Effector memory CD4-positive, alpha-beta T cell (primary cell): ENCODE measurements around the gene ADAP1.

ENCODE experiments used
- DNase-seq, 3 donors: peaks; one replicate each; pipeline ENCODE4 v3.0.0-alpha.2; 2020
- H3K27ac ChIP-seq: 2 replicates; pipeline ENCODE4 v1.7.0; 2013; ENCODE audit warnings: mild to moderate bottlenecking, low read length, moderate library complexity; ENCODE audit not compliant: insufficient read depth, poor library complexity, severe bottlenecking
- H3K27me3 ChIP-seq: replicated peaks from 2 replicates; pipeline ENCODE4 v1.7.0; 2013; ENCODE audit warnings: mild to moderate bottlenecking, low read length; ENCODE audit not compliant: insufficient read depth, control insufficient read depth, poor library complexity, severe bottlenecking
- H3K36me3 ChIP-seq: 2 replicates; pipeline ENCODE4 v1.7.0; 2013; ENCODE audit warnings: mild to moderate bottlenecking, low read length, moderate library complexity; ENCODE audit not compliant: control insufficient read depth, insufficient read depth
- H3K4me1 ChIP-seq: 2 replicates; pipeline ENCODE4 v1.7.0; 2013; ENCODE audit warnings: low read length, mild to moderate bottlenecking; ENCODE audit not compliant: control insufficient read depth, insufficient read depth, poor library complexity, severe bottlenecking
- H3K4me3 ChIP-seq: 2 replicates; pipeline ENCODE4 v1.7.0; 2013; ENCODE audit warnings: low read length, low read depth, mild to moderate bottlenecking; ENCODE audit not compliant: insufficient read depth, poor library complexity, severe bottlenecking
- H3K9me3 ChIP-seq: 2 replicates; pipeline ENCODE4 v1.7.0; 2013; ENCODE audit warnings: mild to moderate bottlenecking, low read length, moderate library complexity; ENCODE audit not compliant: control insufficient read depth

ADAP1 gene

GRCh38 chr7:973312-973711, 18.8 kb upstream of the ADAP1 start:
- no peak overlapping the region for H3K4me3 ChIP-seq
- H3K27ac ChIP-seq: no peak overlapping the region
- H3K27me3 ChIP-seq: no peaks in the 10 kb centered on the region
- no peak for DNase-seq
- H3K9me3 ChIP-seq: no peaks in the 10 kb centered on the region
- peaks cover 22% of the 10 kb centered on the region for H3K4me1 ChIP-seq
- H3K36me3 ChIP-seq: peaks cover 37% of the 10 kb centered on the region

GRCh38 chr7:972676-973309, 18.3 kb upstream of the ADAP1 start:
- H3K27ac ChIP-seq: no peak overlapping the region
- no peak overlapping the region for H3K4me3 ChIP-seq
- H3K36me3 ChIP-seq: peaks cover 43% of the 10 kb centered on the region
- peaks cover 22% of the 10 kb centered on the region for H3K4me1 ChIP-seq
- no peak for DNase-seq
- H3K27me3 ChIP-seq: no peaks in the 10 kb centered on the region
- no peaks in the 10 kb centered on the region for H3K9me3 ChIP-seq

GRCh38 chr7:972110-972509, 17.6 kb upstream of the ADAP1 start:
- Histone ChIP-seq H3K27ac (no peak overlapping the region), H3K36me3 (peaks cover 49% of the 10 kb centered on the region), H3K4me1 (peaks cover 22% of the 10 kb centered on the region), H3K4me3 (no peak overlapping the region), H3K9me3 (no peaks in the 10 kb centered on the region), H3K27me3 (no peaks in the 10 kb centered on the region)
- DNase-seq: no peak

GRCh38 chr7:970744-971143, 16.3 kb upstream of the ADAP1 start:
- no peak overlapping the region for H3K27ac ChIP-seq

DNA sequence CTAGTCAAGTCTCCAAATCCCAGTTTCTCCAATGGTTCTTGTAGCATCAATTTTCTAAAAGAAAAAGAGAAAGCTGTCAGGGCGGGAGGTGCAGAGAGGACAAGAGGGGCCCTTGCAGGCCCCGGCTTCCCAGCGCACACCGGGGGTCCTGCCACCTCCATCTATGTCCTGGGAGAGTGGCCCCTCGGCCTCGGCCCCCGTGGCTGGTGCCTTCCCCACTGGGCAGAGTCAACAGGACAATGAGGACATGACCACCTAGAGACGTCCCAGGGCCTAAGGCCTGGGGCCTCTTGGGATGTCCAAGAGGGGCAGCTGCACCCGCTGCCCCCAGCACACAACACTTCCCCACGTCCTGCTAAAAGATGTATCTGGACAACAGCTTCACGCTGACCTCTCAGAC, 14.9 kb upstream of the ADAP1 start:
- no peak overlapping the region for H3K27ac ChIP-seq
- DNase-seq: no peak
- H3K27me3 ChIP-seq: no peaks in the 10 kb centered on the region
- H3K9me3 ChIP-seq: no peaks in the 10 kb centered on the region
- H3K4me1 ChIP-seq: peaks cover 15% of the 10 kb centered on the region
- no peak overlapping the region for H3K4me3 ChIP-seq
- H3K36me3 ChIP-seq: peaks cover 52% of the 10 kb centered on the region

More at GRCh38 chr7:970744-971143, 16.3 kb upstream of the ADAP1 start:
- H3K9me3 ChIP-seq: no peaks in the 10 kb centered on the region
- H3K4me1 ChIP-seq: peaks cover 19% of the 10 kb centered on the region
- DNase-seq: no peak
- H3K4me3 ChIP-seq: no peak overlapping the region
- no peaks in the 10 kb centered on the region for H3K27me3 ChIP-seq
- peaks cover 52% of the 10 kb centered on the region for H3K36me3 ChIP-seq

- H3K36me3 ChIP-seq: peaks cover 52% of the 10 kb centered on the region
- peaks cover 11% of the 10 kb centered on the region for H3K4me1 ChIP-seq
- H3K27ac ChIP-seq: no peak overlapping the region
- H3K4me3 ChIP-seq: no peak overlapping the region
- H3K27me3 ChIP-seq: no peaks in the 10 kb centered on the region
- H3K9me3 ChIP-seq: no peaks in the 10 kb centered on the region
- no peak for DNase-seq
These were observed 14.0 kb upstream of the ADAP1 start for GRCh38 chr7:968205-969105.

DNA sequence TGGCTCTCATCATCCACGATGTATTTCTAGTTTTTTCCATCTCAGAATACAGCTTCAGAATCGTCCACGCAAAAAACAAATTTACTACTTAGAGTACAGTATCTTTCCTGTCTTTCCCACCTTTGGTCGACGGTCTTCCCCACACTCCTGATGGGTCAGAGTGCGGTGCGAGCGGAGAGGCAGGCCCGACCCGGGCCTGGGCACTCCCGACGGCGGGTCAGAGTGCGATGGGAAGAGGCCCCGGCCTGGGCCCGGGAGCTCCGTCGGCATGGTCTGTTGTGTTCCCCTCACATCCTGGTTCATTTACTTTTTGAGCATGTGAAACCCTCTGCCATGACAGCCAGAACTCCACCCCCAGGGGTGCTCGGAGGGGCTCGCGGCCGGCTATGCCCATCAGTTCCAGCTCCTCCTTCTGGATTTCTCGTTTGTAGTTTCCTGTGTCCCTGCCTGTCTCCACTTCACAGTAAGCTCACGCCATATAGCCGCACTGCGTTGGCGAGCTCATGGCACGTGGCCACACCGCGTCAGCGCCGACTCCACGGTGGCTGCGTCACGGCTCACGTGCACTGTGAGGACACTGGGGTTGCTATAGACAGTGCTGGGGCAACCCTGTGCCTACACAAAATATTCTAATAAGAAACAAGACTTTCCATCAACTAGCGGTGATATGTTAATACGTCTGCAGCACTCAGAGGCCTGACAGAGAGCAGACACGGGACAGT, 13.0 kb upstream of the ADAP1 start:
- Histone ChIP-seq H3K27ac (no peak overlapping the region), H3K9me3 (no peaks in the 10 kb centered on the region), H3K4me3 (no peak overlapping the region), H3K36me3 (peaks cover 49% of the 10 kb centered on the region), H3K27me3 (no peaks in the 10 kb centered on the region), H3K4me1 (peaks cover 12% of the 10 kb centered on the region)
- no peak for DNase-seq

- Histone ChIP-seq H3K4me1 (peaks cover 12% of the 10 kb centered on the region), H3K9me3 (no peaks in the 10 kb centered on the region), H3K36me3 (peaks cover 40% of the 10 kb centered on the region), H3K27ac (no peak overlapping the region), H3K4me3 (no peak overlapping the region), H3K27me3 (no peaks in the 10 kb centered on the region)
- no peak for DNase-seq
These were observed 12.0 kb upstream of the ADAP1 start for GRCh38 chr7:966291-967069.

DNA sequence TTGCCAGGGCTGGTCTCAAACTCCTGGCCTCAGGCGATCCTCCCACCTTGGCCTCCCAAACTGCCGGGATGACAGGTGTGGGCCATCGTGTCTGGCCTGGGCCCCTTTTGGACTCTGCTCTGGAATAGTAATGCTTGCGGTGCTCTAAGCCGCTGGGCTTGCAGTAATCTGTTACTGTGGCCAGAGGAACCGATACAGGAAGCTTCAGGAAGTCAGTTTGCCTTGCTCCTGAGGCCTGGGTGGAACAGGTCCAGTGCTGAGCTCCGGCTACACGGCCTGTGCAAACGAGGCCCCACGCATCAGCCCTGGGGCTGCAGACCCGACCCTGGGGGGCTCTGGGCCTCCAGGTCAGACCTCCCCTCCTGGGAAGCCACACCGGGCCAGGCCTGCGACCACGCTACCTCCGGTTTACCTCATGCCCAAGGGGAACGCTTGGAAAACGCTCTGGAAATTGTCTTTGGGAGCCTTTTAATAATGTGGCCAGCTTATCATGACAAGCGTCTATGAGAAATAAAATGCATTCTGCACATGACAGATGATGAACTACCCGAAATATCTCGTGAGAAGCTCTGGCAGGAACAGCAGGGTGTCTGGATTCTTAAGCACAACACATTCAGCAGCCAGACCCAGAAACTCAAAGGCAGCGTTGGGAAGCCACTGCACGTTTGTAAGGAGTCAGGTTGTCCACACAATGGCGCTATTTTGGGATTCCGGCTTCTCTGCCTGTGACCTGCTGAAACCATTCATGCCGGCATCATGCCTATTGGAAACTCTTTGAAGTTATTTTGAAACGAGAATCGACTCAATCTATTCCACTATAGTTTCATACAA, 10.1 kb upstream of the ADAP1 start:
- no peak for DNase-seq
- H3K9me3 ChIP-seq: no peaks in the 10 kb centered on the region
- H3K4me1 ChIP-seq: peaks cover 12% of the 10 kb centered on the region
- no peak overlapping the region for H3K4me3 ChIP-seq
- H3K27me3 ChIP-seq: no peaks in the 10 kb centered on the region
- H3K36me3 ChIP-seq: peaks cover 27% of the 10 kb centered on the region
- no peak overlapping the region for H3K27ac ChIP-seq
